Measurements from ENCODE around the gene EPHB2. TPM values are rescaled to one million over a fixed set of nuclear protein-coding genes. Genes with fewer than 3 reads are reported as not detected.

EPHB2 gene
- total and polyA plus RNA-seq, 2 donors (not counting 1 experiment from before 2014, with no cell fraction given) = 0.07 to 0.39 TPM

DNA sequence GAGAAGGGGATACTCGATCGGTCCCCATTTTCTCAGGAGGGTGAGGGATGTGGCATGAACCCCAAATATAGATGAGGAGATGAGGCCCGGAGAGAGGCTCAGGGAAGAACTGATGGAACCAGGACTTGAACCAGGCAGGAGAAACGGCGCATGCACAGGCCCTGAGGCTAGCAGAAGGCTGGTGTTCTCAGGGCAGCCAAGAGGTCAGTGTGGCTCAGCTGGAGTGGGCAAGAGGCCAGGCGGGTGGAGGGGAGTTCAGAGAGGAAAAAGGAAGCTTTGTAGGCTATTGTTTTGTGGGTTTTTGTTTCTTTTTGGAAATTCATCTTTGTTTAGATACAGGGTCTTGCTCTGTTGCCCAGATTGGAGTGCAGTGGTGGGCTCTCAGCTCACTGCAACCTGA is 140.0 kb downstream of the EPHB2 start:
- 81% methylated on average over 6 of the region's 6 CpGs for WGBS (ENCODE audit: insufficient coverage)

DNA sequence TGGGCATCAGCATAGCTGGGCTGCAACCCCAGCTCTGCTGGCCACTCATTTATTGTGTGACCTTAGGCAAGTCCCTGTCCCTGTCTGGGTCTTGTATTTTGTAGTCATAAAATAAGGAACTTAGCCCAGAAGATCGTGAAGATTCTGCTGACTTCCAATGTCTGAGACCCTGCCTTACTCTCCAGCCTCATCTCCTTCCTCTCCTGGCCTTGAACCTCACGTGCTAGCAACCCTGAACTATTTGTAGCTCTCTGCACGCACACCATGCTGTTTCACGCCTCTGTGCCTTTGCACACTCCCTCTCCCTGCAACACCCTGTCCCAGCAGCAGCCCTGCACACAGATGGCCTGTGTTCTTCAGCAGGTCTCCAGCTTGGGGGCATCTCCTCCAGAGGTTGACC is 140.9 kb downstream of the EPHB2 start:
- H3K4me2 ChIP-seq (replicated peaks; ENCODE audit: low read depth, low read length, poor library complexity, severe bottlenecking) = no peak overlapping the region
- intact Hi-C loops (cut with micrococcal nuclease) = no loop called here
- peaks cover 0 to 8% (median 0%) of the 10 kb centered on the region in 4 experiments for H3K27me3 ChIP-seq (replicated peaks in 1 of 4; ENCODE audit: control extremely low read depth in 1 of 4, control insufficient read depth in 3 of 4, insufficient read depth in 4 of 4, low read length in 3 of 4)
- no peak overlapping the region for H2AFZ ChIP-seq (ENCODE audit: insufficient read depth, low read depth, low read length, poor library complexity, severe bottlenecking)
- H3K36me3 ChIP-seq (replicated peaks in 1 of 2; ENCODE audit: control extremely low read depth in 1 of 2, control insufficient read depth in 1 of 2, extremely low read depth in 1 of 2, insufficient read depth in 2 of 2, low read length in 1 of 2) = no peaks in the 10 kb centered on the region
- Mint-ChIP-seq H3K27ac (no peak overlapping the region), H3K9me3 (ENCODE audit: insufficient read depth) (no peaks in the 10 kb centered on the region), H3K27me3 (peaks cover 28% of the 10 kb centered on the region), H3K4me3 (no peak overlapping the region), H3K4me1 (peaks cover 29% of the 10 kb centered on the region)
- CTCF ChIA-PET = no interaction called here
- no peaks in the 10 kb centered on the region for H4K20me1 ChIP-seq (ENCODE audit: control insufficient read depth, insufficient read depth, low read length, poor library complexity, severe bottlenecking)
- H3K27ac ChIP-seq (ENCODE audit: low read length in 2 of 2) = no peak overlapping the region
- no peak overlapping the region for H3K9ac ChIP-seq (ENCODE audit: low read length)
- 33% methylated on average over 4 of the region's 4 CpGs for WGBS (ENCODE audit: insufficient coverage)
- no peak overlapping the region for H3K4me3 ChIP-seq (ENCODE audit: control extremely low read depth in 1 of 5, extremely low read depth in 1 of 5, insufficient read depth in 1 of 5, low read depth in 2 of 5, low read length in 4 of 5)
- peaks cover 10 to 19% of the 10 kb centered on the region in 2 donors for H3K4me1 ChIP-seq (ENCODE audit: control insufficient read depth in 2 of 2, insufficient read depth in 2 of 2, low read length in 2 of 2)
- H3K79me2 ChIP-seq (ENCODE audit: control insufficient read depth, insufficient read depth, low read length) = no peaks in the 10 kb centered on the region
- TF ChIP-seq, protein P1, sequence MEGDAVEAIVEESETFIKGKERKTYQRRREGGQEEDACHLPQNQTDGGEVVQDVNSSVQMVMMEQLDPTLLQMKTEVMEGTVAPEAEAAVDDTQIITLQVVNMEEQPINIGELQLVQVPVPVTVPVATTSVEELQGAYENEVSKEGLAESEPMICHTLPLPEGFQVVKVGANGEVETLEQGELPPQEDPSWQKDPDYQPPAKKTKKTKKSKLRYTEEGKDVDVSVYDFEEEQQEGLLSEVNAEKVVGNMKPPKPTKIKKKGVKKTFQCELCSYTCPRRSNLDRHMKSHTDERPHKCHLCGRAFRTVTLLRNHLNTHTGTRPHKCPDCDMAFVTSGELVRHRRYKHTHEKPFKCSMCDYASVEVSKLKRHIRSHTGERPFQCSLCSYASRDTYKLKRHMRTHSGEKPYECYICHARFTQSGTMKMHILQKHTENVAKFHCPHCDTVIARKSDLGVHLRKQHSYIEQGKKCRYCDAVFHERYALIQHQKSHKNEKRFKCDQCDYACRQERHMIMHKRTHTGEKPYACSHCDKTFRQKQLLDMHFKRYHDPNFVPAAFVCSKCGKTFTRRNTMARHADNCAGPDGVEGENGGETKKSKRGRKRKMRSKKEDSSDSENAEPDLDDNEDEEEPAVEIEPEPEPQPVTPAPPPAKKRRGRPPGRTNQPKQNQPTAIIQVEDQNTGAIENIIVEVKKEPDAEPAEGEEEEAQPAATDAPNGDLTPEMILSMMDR (IDR thresholded peaks at IDR 0.05) = no peak
- TF ChIP-seq EZH2 (IDR thresholded peaks at IDR 0.05; ENCODE audit: borderline replicate concordance, insufficient read depth, low read depth, low read length, poor library complexity, severe bottlenecking) = no peak
- POLR2A ChIA-PET = no interaction called here
- no peaks in the 10 kb centered on the region for H3K9me3 ChIP-seq (ENCODE audit: control extremely low read depth in 1 of 3, control insufficient read depth in 2 of 3, insufficient read depth in 1 of 3, low read length in 2 of 3)
- DNase-seq (no peak), ATAC-seq (ENCODE audit: low read depth) (no peak)

More for the DNA sequence above, 140.0 kb downstream of the EPHB2 start:
- H3K9me3 ChIP-seq (ENCODE audit: control extremely low read depth in 1 of 3, control insufficient read depth in 2 of 3, insufficient read depth in 1 of 3, low read length in 2 of 3) = no peaks in the 10 kb centered on the region
- peaks cover 10 to 21% of the 10 kb centered on the region in 2 donors for H3K4me1 ChIP-seq (ENCODE audit: control insufficient read depth in 2 of 2, insufficient read depth in 2 of 2, low read length in 2 of 2)
- no peaks in the 10 kb centered on the region for H3K79me2 ChIP-seq (ENCODE audit: control insufficient read depth, insufficient read depth, low read length)
- no peak overlapping the region for H3K4me2 ChIP-seq (replicated peaks; ENCODE audit: low read depth, low read length, poor library complexity, severe bottlenecking)
- DNase-seq (no peak), ATAC-seq (ENCODE audit: low read depth) (no peak)
- no peak overlapping the region for H3K4me3 ChIP-seq (ENCODE audit: control extremely low read depth in 1 of 5, extremely low read depth in 1 of 5, insufficient read depth in 1 of 5, low read depth in 2 of 5, low read length in 4 of 5)
- no peaks in the 10 kb centered on the region for H3K36me3 ChIP-seq (replicated peaks in 1 of 2; ENCODE audit: control extremely low read depth in 1 of 2, control insufficient read depth in 1 of 2, extremely low read depth in 1 of 2, insufficient read depth in 2 of 2, low read length in 1 of 2)
- H3K9ac ChIP-seq (ENCODE audit: low read length) = no peak overlapping the region
- Mint-ChIP-seq H3K27me3 (peaks cover 31% of the 10 kb centered on the region), H3K9me3 (ENCODE audit: insufficient read depth) (no peaks in the 10 kb centered on the region), H3K4me1 (peaks cover 29% of the 10 kb centered on the region), H3K4me3 (no peak overlapping the region), H3K27ac (no peak overlapping the region)
- H2AFZ ChIP-seq (ENCODE audit: insufficient read depth, low read depth, low read length, poor library complexity, severe bottlenecking) = no peak overlapping the region
- no peaks in the 10 kb centered on the region for H4K20me1 ChIP-seq (ENCODE audit: control insufficient read depth, insufficient read depth, low read length, poor library complexity, severe bottlenecking)
- intact Hi-C loops (cut with micrococcal nuclease) = no loop called here
- CTCF ChIA-PET = no interaction called here
- TF ChIP-seq EZH2 (IDR thresholded peaks at IDR 0.05; ENCODE audit: borderline replicate concordance, insufficient read depth, low read depth, low read length, poor library complexity, severe bottlenecking) = no peak
- TF ChIP-seq, protein P1 (IDR thresholded peaks at IDR 0.05) = no peak
- POLR2A ChIA-PET = no interaction called here
- H3K27ac ChIP-seq (ENCODE audit: low read length in 2 of 2) = no peak overlapping the region
- peaks cover 0 to 10% (median under 1%) of the 10 kb centered on the region in 4 experiments for H3K27me3 ChIP-seq (replicated peaks in 1 of 4; ENCODE audit: control extremely low read depth in 1 of 4, control insufficient read depth in 3 of 4, insufficient read depth in 4 of 4, low read length in 3 of 4)

Measured in B cell (primary cell).